Caki2 (cell line): Measurements from ENCODE around the gene TMEM132D. TPM values are rescaled to one million over a fixed set of nuclear protein-coding genes. Genes with fewer than 3 reads are reported as not detected.
A peak's percentile ranks its signal among the peaks of the same experiment; 100 is the strongest.
"Not testable (repeated sequence)": the region's sequence is repeated elsewhere in the genome, so short reads cannot be mapped to it uniquely, and the experiment has no call there.

Source experiments
- DNase-seq: peaks from one replicate; pipeline ENCODE4 v3.0.0-alpha.2; 2015; ENCODE audit warnings: low read depth
- in situ Hi-C: cut with HindIII; loops from 2 replicates; pipeline ENCODE4 v1.10.0; 2016; ENCODE audit warnings: low sequenced_read_pairs, low pct_unique_long_range_greater_than_20kb, mixed read lengths
- total RNA-seq: library from RNA; depleted of rRNA; stranded (reverse); fragments of >200 nt; shearing (Covaris generic); gene quantifications from 2 replicates; pipeline ENCODE4 v1.2.3, GENCODE V29; 2014; ENCODE audit warnings: low replicate concordance

The TMEM132D gene
- total RNA-seq, 1 experiment from 2014 or later: not detected

DNA sequence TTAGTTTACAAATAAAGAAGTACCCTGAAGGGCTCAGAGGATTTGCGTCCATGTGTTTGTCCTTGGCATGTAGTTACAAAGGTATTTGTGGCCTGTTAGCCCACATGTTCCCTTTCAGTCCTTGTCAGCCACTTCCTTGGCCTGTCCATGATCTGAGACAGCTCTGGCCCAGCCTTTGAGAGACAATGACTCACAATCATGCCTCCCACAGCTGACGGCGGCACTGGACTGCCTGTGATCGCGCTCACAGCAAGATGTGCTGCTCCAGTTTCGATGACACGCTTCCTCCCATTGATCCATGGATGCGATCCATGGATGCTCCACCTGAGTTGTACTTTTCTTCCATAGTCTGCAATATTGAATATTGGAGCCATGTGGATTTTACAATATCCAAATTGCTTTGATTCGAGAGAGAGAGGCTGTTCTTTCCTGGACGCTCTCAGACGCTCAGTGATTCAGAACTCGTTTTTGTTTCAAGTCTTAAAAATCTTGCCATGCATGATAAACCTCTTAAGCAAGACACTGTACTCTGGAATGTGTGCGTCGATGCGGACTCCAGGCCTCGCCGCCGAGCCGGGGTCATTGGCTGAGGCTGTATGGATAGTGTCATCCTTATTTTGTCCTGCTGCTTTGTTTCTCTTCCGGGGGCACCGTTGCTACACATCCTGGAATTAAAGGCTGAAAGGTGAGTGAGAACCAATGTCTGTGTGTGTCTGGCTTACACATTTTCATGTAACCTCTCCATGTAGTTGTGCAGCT is 830.5 kb downstream of the TMEM132D start:
- in situ Hi-C loops: no loop called here
- DNase-seq: no peak

- in situ Hi-C loops: no loop called here
Measured at GRCh38 chr12:129071362-129071761, 832.5 kb downstream of the TMEM132D start.

GRCh38 chr12:129069886-129070285 is 833.9 kb downstream of the TMEM132D start:
- in situ Hi-C loops: no loop called here
- DNase-seq: no peak

More at GRCh38 chr12:129071362-129071761, 832.5 kb downstream of the TMEM132D start:
- DNase-seq: no peak

- DNase-seq: peak; percentile 14
- in situ Hi-C loops: no loop called here
Measured at GRCh38 chr12:129068684-129069083, 835.1 kb downstream of the TMEM132D start.

DNA sequence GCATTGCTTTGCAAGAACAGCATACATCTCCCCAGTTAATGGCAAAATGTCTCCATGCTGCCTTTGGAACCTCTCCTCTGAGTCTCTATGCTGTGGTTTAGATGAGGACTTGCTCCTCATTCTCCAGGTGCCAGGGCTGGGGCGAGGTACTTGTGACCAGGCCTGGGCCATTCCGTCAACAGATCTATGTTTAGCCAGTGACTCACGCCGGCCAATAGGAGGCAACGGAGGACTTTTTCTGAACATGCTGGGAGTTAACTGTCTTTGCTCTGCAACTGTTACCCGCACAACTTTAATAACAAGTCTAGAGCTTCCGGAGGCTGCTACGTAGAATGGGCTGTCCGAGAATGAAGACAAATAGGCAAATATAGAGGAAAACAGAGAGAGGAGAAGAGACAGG is 836.3 kb downstream of the TMEM132D start:
- in situ Hi-C loops: no loop called here
- DNase-seq: peak; percentile 53

- in situ Hi-C loops: no loop called here
- DNase-seq: no peak
Measured at GRCh38 chr12:129064209-129064855, 839.5 kb downstream of the TMEM132D start.

- in situ Hi-C loops: no loop called here
- DNase-seq: no peak
Measured at GRCh38 chr12:129063600-129063999, 840.2 kb downstream of the TMEM132D start.

GRCh38 chr12:129053232-129053631 is 850.6 kb downstream of the TMEM132D start:
- no peak for DNase-seq
- in situ Hi-C loops: no loop called here

- in situ Hi-C loops: no loop called here
- DNase-seq: no peak
Measured at GRCh38 chr12:129052373-129052772, 851.5 kb downstream of the TMEM132D start.

GRCh38 chr12:129049917-129050316 is 853.9 kb downstream of the TMEM132D start:
- in situ Hi-C loops: no loop called here
- peak; percentile 44 for DNase-seq

GRCh38 chr12:129043334-129043733 is 860.5 kb downstream of the TMEM132D start:
- in situ Hi-C loops, DNase-seq: not testable (repeated sequence)

DNA sequence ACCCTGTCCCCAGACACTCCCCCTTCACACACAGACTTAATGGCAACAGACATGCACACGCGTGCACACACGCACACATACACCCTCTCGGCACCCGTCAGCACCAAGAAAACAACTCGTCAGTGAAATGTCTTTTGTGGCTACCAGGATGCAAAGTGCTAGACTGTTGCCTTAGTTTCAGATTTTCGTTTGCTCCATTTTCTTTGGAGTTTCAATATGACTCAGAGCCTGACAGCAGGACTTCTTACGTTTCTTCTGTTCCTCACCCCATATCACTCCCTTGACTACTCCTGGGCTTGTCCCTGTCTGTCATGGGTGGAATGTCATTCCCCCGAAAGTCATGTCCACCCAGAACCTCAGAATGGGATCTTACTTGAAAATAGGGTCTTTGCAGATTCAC is 867.7 kb downstream of the TMEM132D start:
- in situ Hi-C loops: no loop called here

GRCh38 chr12:129034558-129035289 is 869.1 kb downstream of the TMEM132D start:
- in situ Hi-C loops: no loop called here
- DNase-seq: no peak

More for the DNA sequence above, 867.7 kb downstream of the TMEM132D start:
- no peak for DNase-seq

DNA sequence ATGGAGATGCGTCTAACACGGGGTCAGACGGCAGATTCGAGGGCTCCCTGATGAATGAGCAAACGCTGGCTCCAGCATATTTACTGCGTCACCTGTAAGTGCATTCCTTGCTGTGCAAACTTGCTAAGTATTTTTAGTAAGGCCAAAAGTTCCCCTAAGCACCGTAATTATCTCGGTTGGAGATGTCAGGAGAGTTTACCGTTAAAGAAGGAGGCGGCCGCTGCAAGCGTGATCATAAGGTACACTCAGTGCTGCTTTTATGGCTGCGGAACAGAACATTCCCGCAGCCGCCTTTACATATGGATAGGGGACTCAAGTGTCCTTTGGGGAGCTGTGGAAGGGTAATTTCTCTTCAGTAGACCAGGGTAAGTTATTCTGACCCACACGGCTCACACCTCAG is 875.0 kb downstream of the TMEM132D start:
- in situ Hi-C loops: no loop called here

DNA sequence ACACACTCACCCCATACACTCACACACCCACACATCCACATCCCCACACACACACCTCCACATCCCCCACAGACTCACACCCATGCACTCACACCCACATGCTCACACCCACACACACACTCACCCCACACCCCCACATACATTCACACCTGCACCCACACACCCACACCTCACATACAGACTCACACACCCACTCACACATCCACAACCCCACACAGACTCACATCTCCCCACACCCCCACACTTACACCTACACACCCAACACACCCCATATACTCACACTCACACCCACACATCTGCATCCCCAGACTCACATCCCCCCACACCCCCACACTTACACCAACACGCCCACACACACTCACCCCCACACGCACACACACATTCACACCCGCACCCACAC is 878.8 kb downstream of the TMEM132D start:
- in situ Hi-C loops: no loop called here
- DNase-seq: no peak

More for the DNA sequence above, 875.0 kb downstream of the TMEM132D start:
- DNase-seq: no peak
